Right lobe of liver (tissue), 4 donors: ENCODE measurements around the gene UPF1.

Experiments
- POLR2A ChIP-seq: fragments of 450-650 bp; IDR thresholded peaks from one replicate; pipeline ENCODE4 v1.6.1; 2017; ENCODE audit warnings: antibody characterized with exemption, mild to moderate bottlenecking
- TF ChIP-seq, protein P1 (sequence below), 4 donors: fragments of 200-600 bp in 3 of 4; fragments of 450-650 bp in 1 of 4; IDR thresholded peaks; one replicate each; pipeline versions ENCODE4 v1.5.1 to v1.8.0; 2016 to 2022; ENCODE audit warnings: antibody characterized with exemption in 4 of 4, mild to moderate bottlenecking in 2 of 4
- donor health status: DM: no; HTN: no; CAD: no.
- donor health status: DM: no; HTN: no; CAD: no.
- donor health status: DM: no; HTN: yes; CAD: no.

DNA sequence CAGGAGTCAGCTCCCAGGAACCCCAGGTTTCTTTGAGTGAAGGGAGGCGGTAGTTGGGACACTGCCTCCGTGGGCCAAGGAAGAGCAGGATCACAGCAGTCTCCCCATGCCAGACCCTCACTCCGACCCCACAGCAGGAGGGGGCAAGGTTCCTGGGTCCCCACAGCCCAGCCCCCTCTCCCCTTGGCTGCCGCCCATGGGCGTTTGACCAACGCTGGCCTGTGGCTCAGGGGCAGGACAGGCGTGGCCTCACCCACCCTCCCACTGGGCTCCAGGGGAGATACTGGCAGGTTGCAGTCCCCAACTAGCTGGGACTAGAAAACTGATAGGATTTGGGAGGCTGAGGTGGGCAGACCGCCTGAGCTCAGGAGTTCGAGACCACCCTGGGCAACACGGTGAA, 78.3 kb downstream of the UPF1 start:
- TF ChIP-seq, protein P1, sequence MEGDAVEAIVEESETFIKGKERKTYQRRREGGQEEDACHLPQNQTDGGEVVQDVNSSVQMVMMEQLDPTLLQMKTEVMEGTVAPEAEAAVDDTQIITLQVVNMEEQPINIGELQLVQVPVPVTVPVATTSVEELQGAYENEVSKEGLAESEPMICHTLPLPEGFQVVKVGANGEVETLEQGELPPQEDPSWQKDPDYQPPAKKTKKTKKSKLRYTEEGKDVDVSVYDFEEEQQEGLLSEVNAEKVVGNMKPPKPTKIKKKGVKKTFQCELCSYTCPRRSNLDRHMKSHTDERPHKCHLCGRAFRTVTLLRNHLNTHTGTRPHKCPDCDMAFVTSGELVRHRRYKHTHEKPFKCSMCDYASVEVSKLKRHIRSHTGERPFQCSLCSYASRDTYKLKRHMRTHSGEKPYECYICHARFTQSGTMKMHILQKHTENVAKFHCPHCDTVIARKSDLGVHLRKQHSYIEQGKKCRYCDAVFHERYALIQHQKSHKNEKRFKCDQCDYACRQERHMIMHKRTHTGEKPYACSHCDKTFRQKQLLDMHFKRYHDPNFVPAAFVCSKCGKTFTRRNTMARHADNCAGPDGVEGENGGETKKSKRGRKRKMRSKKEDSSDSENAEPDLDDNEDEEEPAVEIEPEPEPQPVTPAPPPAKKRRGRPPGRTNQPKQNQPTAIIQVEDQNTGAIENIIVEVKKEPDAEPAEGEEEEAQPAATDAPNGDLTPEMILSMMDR (IDR thresholded peaks at IDR 0.05), result no peak
- no peak for TF ChIP-seq POLR2A
